Mononuclear cell (primary cell): ENCODE data around the gene CEP95. TPM values are rescaled to one million over a fixed set of nuclear protein-coding genes. Genes with fewer than 3 reads are reported as not detected.
A peak's percentile ranks its signal among the peaks of the same experiment; 100 is the strongest.
"Not testable (repeated sequence)": the region's sequence is repeated elsewhere in the genome, so short reads cannot be mapped to it uniquely, and the experiment has no call there.

Source experiments
- H3K27me3 ChIP-seq: 2 replicates; pipeline ENCODE4 v1.6.0; 2011; ENCODE audit warnings: low read length, control low read depth; ENCODE audit not compliant: insufficient read depth
- H3K4me1 ChIP-seq: 2 replicates; pipeline ENCODE4 v1.5.1; 2011; ENCODE audit warnings: mild to moderate bottlenecking, low read length, control low read depth; ENCODE audit not compliant: insufficient read depth
- H3K4me3 ChIP-seq: 2 replicates; pipeline ENCODE4 v1.5.1; 2011; ENCODE audit warnings: mild to moderate bottlenecking, low read length, moderate library complexity
- H3K9me3 ChIP-seq: 2 replicates; pipeline ENCODE4 v1.5.1; 2011; ENCODE audit warnings: low read depth, mild to moderate bottlenecking, control low read depth, low read length
- total RNA-seq: library from RNA; depleted of rRNA; stranded (reverse); fragments of >200 nt; gene quantifications from one replicate; pipeline ENCODE4 v1.2.3, GENCODE V29; 2012

Gene CEP95, protein sequence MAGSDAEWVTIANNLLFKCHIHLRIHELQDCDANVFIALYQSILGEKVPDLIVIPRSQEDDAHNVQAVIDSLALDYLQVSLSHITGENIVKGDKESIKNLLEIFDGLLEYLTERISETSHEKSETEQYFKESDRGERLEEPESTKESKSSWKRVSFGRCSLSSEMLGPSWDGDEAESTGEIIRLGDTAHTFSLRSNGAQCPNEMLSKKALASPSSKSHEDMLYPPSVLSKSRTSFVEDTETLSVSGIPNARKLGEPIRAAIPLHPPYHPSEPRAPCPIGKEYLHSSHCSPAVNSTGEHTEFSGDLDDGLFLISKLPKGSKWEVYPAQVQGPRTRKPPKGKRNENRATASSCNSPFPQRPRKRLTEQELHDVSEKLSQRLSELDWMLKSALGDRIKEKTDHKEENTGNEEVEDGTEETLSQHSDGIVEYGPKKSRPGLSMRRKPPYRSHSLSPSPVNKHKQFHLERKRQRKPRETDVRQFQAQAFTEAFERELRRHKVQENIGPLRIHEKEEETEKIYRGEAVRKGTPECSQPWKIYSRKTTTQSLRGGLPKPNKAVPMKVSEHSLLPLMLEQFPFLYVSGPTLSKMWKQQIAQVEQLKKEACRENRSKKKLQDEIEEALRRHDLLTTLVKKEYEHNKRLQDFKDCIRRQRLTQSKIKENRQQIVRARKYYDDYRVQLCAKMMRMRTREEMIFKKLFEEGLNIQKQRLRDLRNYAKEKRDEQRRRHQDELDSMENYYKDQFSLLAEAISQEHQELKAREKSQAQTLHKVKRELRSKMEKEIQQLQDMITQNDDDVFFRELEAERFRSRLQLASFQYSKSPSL
- total RNA-seq, result 194 TPM

- Histone ChIP-seq H3K9me3 (no peaks in the 10 kb centered on the region), H3K4me3 (peak within 1 kb of the TSS; percentile 100), H3K4me1 (peaks cover 40% of the 10 kb centered on the region), H3K27me3 (no peaks in the 10 kb centered on the region)
These were observed at the start of gene CEP95 for GRCh38 chr17:64506576-64507412. TSS of gene CEP95 (plus strand) at chr17:64506977. CDS start at chr17:64507098, 121 bp downstream.

DNA sequence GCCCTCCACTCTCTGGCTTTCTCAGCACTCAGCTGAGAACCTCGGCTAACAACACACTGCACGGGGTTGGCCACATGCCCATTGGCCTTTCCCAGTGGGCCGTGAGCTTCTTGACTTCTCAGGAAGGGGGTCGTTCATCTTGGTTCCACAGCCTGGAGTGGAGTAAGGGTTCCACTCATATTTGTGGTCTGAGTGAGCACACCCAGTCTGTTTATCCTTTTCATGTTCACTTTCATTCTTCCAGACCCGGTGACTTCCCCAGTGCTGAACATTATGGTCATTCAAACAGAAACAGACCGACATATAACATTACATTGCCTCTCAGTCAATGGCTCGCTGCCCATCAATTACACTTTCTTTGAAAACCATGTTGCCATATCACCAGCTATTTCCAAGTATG, 49.6 kb upstream of the CEP95 start:
- Histone ChIP-seq H3K27me3 (no peaks in the 10 kb centered on the region), H3K9me3 (no peaks in the 10 kb centered on the region), H3K4me3 (no peak overlapping the region), H3K4me1 (peaks cover 57% of the 10 kb centered on the region)

GRCh38 chr17:64458756-64459155, 48.0 kb upstream of the CEP95 start:
- no peaks in the 10 kb centered on the region for H3K9me3 ChIP-seq
- H3K4me3 ChIP-seq, result no peak overlapping the region
- H3K4me1 ChIP-seq, result peaks cover 41% of the 10 kb centered on the region
- no peaks in the 10 kb centered on the region for H3K27me3 ChIP-seq

- Histone ChIP-seq H3K4me1 (peaks cover 38% of the 10 kb centered on the region), H3K9me3 (no peaks in the 10 kb centered on the region), H3K27me3 (no peaks in the 10 kb centered on the region), H3K4me3 (no peak overlapping the region)
These were observed 47.5 kb upstream of the CEP95 start for GRCh38 chr17:64459284-64459747.

- H3K4me3 ChIP-seq, H3K27me3 ChIP-seq, H3K9me3 ChIP-seq: not testable (repeated sequence)
- peaks cover 33% of the 10 kb centered on the region for H3K4me1 ChIP-seq
These were observed 47.0 kb upstream of the CEP95 start for GRCh38 chr17:64459818-64460217.

- no peak overlapping the region for H3K4me3 ChIP-seq
- peaks cover 22% of the 10 kb centered on the region for H3K4me1 ChIP-seq
- no peaks in the 10 kb centered on the region for H3K9me3 ChIP-seq
- no peaks in the 10 kb centered on the region for H3K27me3 ChIP-seq
These were observed 45.8 kb upstream of the CEP95 start for GRCh38 chr17:64460955-64461354.

GRCh38 chr17:64461788-64462187, 45.0 kb upstream of the CEP95 start:
- no peaks in the 10 kb centered on the region for H3K27me3 ChIP-seq
- no peak overlapping the region for H3K4me3 ChIP-seq
- H3K4me1 ChIP-seq, result peaks cover 14% of the 10 kb centered on the region
- no peaks in the 10 kb centered on the region for H3K9me3 ChIP-seq

DNA sequence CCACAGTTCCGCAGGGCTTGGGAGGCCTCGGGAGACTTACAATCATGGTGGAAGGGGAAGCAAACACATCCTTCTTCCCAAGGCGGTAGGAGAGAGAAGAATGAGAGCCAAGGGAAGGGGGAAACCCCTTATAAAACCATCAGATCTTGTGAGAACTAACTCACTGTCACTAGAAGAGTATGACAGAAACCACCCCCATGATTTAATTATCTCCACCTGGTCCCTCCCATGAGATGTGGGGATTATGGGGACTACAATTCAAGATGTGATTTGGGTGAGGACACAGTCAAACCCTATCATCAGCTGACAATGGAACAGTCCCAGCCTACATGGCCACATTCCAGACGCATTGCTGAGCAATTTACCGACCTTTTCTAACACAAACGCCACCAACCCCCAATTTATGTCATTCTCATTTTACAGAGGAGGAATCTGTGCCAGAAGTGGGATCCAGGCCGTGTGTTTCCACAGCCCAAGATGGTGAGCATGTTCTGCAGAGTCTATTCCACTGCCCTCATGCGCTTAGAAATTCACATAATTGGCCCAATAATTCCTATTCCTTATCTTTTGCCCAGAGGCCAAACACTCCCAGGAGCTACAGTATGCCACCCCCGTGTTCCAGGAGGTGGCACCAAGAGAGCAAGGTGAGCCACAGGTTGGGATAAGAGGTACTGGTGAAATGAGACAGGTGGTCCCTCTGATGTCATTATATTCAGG, 40.6 kb upstream of the CEP95 start:
- H3K4me1 ChIP-seq, result no peaks in the 10 kb centered on the region
- no peaks in the 10 kb centered on the region for H3K27me3 ChIP-seq
- H3K4me3 ChIP-seq, result no peak overlapping the region
- no peaks in the 10 kb centered on the region for H3K9me3 ChIP-seq

GRCh38 chr17:64466834-64467233, 39.9 kb upstream of the CEP95 start:
- not testable (repeated sequence) for H3K4me3 ChIP-seq, H3K9me3 ChIP-seq, H3K27me3 ChIP-seq, H3K4me1 ChIP-seq

- Histone ChIP-seq H3K9me3 (no peaks in the 10 kb centered on the region), H3K4me3 (no peak overlapping the region), H3K27me3 (no peaks in the 10 kb centered on the region), H3K4me1 (peaks cover 7% of the 10 kb centered on the region)
These were observed 36.2 kb upstream of the CEP95 start for GRCh38 chr17:64470625-64471024.

GRCh38 chr17:64471440-64471839, 35.3 kb upstream of the CEP95 start:
- no peak overlapping the region for H3K4me3 ChIP-seq
- H3K4me1 ChIP-seq, result peaks cover 7% of the 10 kb centered on the region
- H3K27me3 ChIP-seq, result no peaks in the 10 kb centered on the region
- no peaks in the 10 kb centered on the region for H3K9me3 ChIP-seq

GRCh38 chr17:64472564-64472963, 34.2 kb upstream of the CEP95 start:
- H3K9me3 ChIP-seq, result no peaks in the 10 kb centered on the region
- H3K27me3 ChIP-seq, result no peaks in the 10 kb centered on the region
- no peak overlapping the region for H3K4me3 ChIP-seq
- peaks cover 7% of the 10 kb centered on the region for H3K4me1 ChIP-seq

GRCh38 chr17:64477849-64478248, 28.9 kb upstream of the CEP95 start:
- no peaks in the 10 kb centered on the region for H3K27me3 ChIP-seq
- peaks cover 13% of the 10 kb centered on the region for H3K4me1 ChIP-seq
- no peaks in the 10 kb centered on the region for H3K9me3 ChIP-seq
- no peak overlapping the region for H3K4me3 ChIP-seq

GRCh38 chr17:64480951-64481350, 25.8 kb upstream of the CEP95 start:
- Histone ChIP-seq H3K4me1 (peaks cover 6% of the 10 kb centered on the region), H3K4me3 (no peak overlapping the region), H3K27me3 (no peaks in the 10 kb centered on the region), H3K9me3 (no peaks in the 10 kb centered on the region)
